IMR-90 (cell line): ENCODE measurements around the gene TMEM63C. TPM values are rescaled to one million over a fixed set of nuclear protein-coding genes. Genes with fewer than 3 reads are reported as not detected.

Experiments used
- ATAC-seq: fragments of 200-7000 bp; cut with Tn5 transposase; 2 replicates; pipeline ENCODE4 v1.9.1; 2020; ENCODE audit warnings: low read depth, mild to moderate bottlenecking, moderate library complexity
- BruUV-seq: library from RNA; stranded (reverse); fragments of 400-500 nt; replicated peaks from 2 replicates; lab custom pipeline; 2021; lab: Mats Ljungman, UMichigan
- CTCF ChIA-PET: fragments of 300-600 bp; formaldehyde crosslinking; extraction: SDS; loops from one replicate; lab custom pipeline; 2021; ENCODE audit warnings: antibody characterized with exemption; lab: Yijun Ruan, JAX
- POLR2A ChIA-PET: fragments of 300-600 bp; sonication (Branson Sonifier 250); formaldehyde crosslinking; loops from one replicate; lab custom pipeline; 2022; ENCODE audit warnings: antibody characterized with exemption; ENCODE audit not compliant: unreplicated experiment; lab: Charles Lee
- DNase-seq: peaks from one replicate; pipeline ENCODE4 v3.0.0; 2013
- H2AFZ ChIP-seq: replicated peaks from 2 replicates; pipeline ENCODE3; 2013; ENCODE audit warnings: low read length, mild to moderate bottlenecking; ENCODE audit not compliant: poor library complexity
- H2AK5ac ChIP-seq: 2 replicates; pipeline ENCODE4 v1.6.1; 2013; ENCODE audit warnings: low read depth, low read length, inconsistent platforms
- H2AK9ac ChIP-seq: replicated peaks from 2 replicates; pipeline ENCODE3; 2013; ENCODE audit warnings: mild to moderate bottlenecking, low read depth, low read length, moderate library complexity; ENCODE audit not compliant: poor library complexity
- H2BK120ac ChIP-seq: 2 replicates; pipeline ENCODE4 v1.6.1; 2013; ENCODE audit warnings: low read depth, low read length, inconsistent platforms
- H2BK15ac ChIP-seq: 3 replicates; pipeline ENCODE4 v1.6.1; 2013; ENCODE audit warnings: low read depth, low read length, inconsistent platforms
- H2BK20ac ChIP-seq: 2 replicates; pipeline ENCODE4 v1.6.1; 2013; ENCODE audit warnings: low read depth, mild to moderate bottlenecking, inconsistent platforms, low read length, moderate library complexity
- H2BK5ac ChIP-seq: 2 replicates; pipeline ENCODE4 v1.6.1; 2013; ENCODE audit warnings: mild to moderate bottlenecking, low read depth, low read length, inconsistent platforms; ENCODE audit not compliant: poor library complexity, severe bottlenecking
- H3K14ac ChIP-seq: replicated peaks from 2 replicates; pipeline ENCODE4 v1.6.1; 2013; ENCODE audit warnings: low read depth, low read length, inconsistent platforms
- H3K18ac ChIP-seq: 2 replicates; pipeline ENCODE4 v1.6.1; 2013; ENCODE audit warnings: low read depth, low read length, control low read depth
- H3K23ac ChIP-seq: 2 replicates; pipeline ENCODE4 v1.6.1; 2013; ENCODE audit warnings: low read depth, low read length, inconsistent platforms
- H3K27ac ChIP-seq: 2 replicates; pipeline ENCODE4 v1.5.1; 2013; ENCODE audit warnings: mild to moderate bottlenecking, control low read depth, low read length; ENCODE audit not compliant: insufficient read depth
- H3K27me3 ChIP-seq: 2 replicates; pipeline ENCODE4 v1.6.1; 2013; ENCODE audit warnings: low read length; ENCODE audit not compliant: control insufficient read depth, insufficient read depth
- H3K36me3 ChIP-seq: 2 replicates; pipeline ENCODE4 v1.6.1; 2013; ENCODE audit warnings: low read length, mixed read lengths; ENCODE audit not compliant: control insufficient read depth, insufficient read depth
- H3K4ac ChIP-seq: 2 replicates; pipeline ENCODE4 v1.6.1; 2013; ENCODE audit warnings: low read depth, low read length, inconsistent platforms
- H3K4me1 ChIP-seq: 2 replicates; pipeline ENCODE4 v1.6.1; 2013; ENCODE audit warnings: low read length, mixed read lengths; ENCODE audit not compliant: control insufficient read depth, insufficient read depth
- H3K4me2 ChIP-seq: 2 replicates; pipeline ENCODE4 v1.6.1; 2013; ENCODE audit warnings: low read depth, mild to moderate bottlenecking, control low read depth, low read length, moderate library complexity
- H3K4me3 ChIP-seq: 2 replicates; pipeline ENCODE4 v1.5.1; 2013; ENCODE audit warnings: low read depth, mild to moderate bottlenecking, control low read depth, low read length, moderate library complexity; ENCODE audit not compliant: insufficient read depth
- H3K56ac ChIP-seq: 2 replicates; pipeline ENCODE4 v1.6.1; 2013; ENCODE audit warnings: low read length, inconsistent platforms; ENCODE audit not compliant: insufficient read depth; ENCODE audit errors: extremely low read depth
- H3K79me1 ChIP-seq, 2 experiments: 2 replicates each; pipeline ENCODE4 v1.6.1; 2013; ENCODE audit warnings: low read length in 2 of 2, inconsistent platforms in 1 of 2, low read depth in 1 of 2
- H3K9ac ChIP-seq: 2 replicates; pipeline ENCODE4 v1.6.1; 2013; ENCODE audit warnings: low read depth, low read length, control low read depth
- H3K9me1 ChIP-seq: 2 replicates; pipeline ENCODE4 v1.6.1; 2013; ENCODE audit warnings: low read length, inconsistent platforms; ENCODE audit not compliant: insufficient read depth
- H3K9me3 ChIP-seq: 2 replicates; pipeline ENCODE4 v1.6.1; 2013; ENCODE audit warnings: low read length; ENCODE audit not compliant: control insufficient read depth, insufficient read depth
- H4K20me1 ChIP-seq: 2 replicates; pipeline ENCODE4 v1.6.1; 2013; ENCODE audit warnings: low read length, inconsistent platforms; ENCODE audit not compliant: insufficient read depth
- H4K5ac ChIP-seq: 2 replicates; pipeline ENCODE4 v1.6.1; 2013; ENCODE audit warnings: mild to moderate bottlenecking, low read depth, low read length, control low read depth
- H4K8ac ChIP-seq, 2 experiments: 2 replicates each; pipeline ENCODE4 v1.6.1; 2013; ENCODE audit warnings: low read depth in 2 of 2, low read length in 2 of 2, control low read depth in 1 of 2, inconsistent platforms in 1 of 2
- H4K91ac ChIP-seq: 2 replicates; pipeline ENCODE4 v1.6.1; 2013; ENCODE audit warnings: low read depth, low read length, inconsistent platforms; ENCODE audit not compliant: insufficient read depth
- WGBS, 2 experiments: methylation state at CpG; one replicate each; pipeline versions ENCODE4 v1.1.5 to v1.1.7; 2013; ENCODE audit warnings: missing lambda C conversion rate in 2 of 2; ENCODE audit not compliant: insufficient read length in 1 of 2; ENCODE audit errors: extremely low coverage in 2 of 2; 5-methylcytosine and 5-hydroxymethylcytosine counted together
- dilution Hi-C: fragments of 300-500 bp; cut with HindIII; formaldehyde crosslinking; loops from one replicate; pipeline ENCODE4 v1.14.3; 2018; ENCODE audit warnings: low sequenced_read_pairs; ENCODE audit not compliant: unreplicated experiment
- in situ Hi-C: fragments of 300-500 bp; cut with MboI; formaldehyde crosslinking; loops from 3 replicates; pipeline ENCODE4 v1.14.3; 2019; ENCODE audit warnings: low sequenced_read_pairs, inconsistent platforms, mixed read lengths
- intact Hi-C: fragments of 100-400 bp; cut with micrococcal nuclease; formaldehyde crosslinking; loops from 2 replicates; pipeline ENCODE4 v1.10.0; 2022
- polyA plus RNA-seq, 3 experiments: library from polyadenylated mRNA; depleted of rRNA; stranded (reverse); fragments of >200 nt; gene quantifications; 2 replicates each; pipeline ENCODE4 v1.2.3, GENCODE V29; 2012; ENCODE audit warnings: low replicate concordance in 1 of 3
- total RNA-seq: library from RNA; depleted of rRNA; stranded (reverse); fragments of >200 nt; gene quantifications from 2 replicates; pipeline ENCODE4 v1.2.3, GENCODE V29; 2012
- TF ChIP-seq, protein P1 (sequence below): fragments of 150-350 bp; IDR thresholded peaks from 2 replicates; pipeline ENCODE4 v1.6.1; 2016; ENCODE audit warnings: low read depth, mild to moderate bottlenecking, low read length, moderate library complexity, borderline replicate concordance

TMEM63C gene
- total and polyA plus RNA-seq, 2 of the 4 experiments (the other 2 are of a cell fraction) = under 0.01 TPM; not detected in 1

DNA sequence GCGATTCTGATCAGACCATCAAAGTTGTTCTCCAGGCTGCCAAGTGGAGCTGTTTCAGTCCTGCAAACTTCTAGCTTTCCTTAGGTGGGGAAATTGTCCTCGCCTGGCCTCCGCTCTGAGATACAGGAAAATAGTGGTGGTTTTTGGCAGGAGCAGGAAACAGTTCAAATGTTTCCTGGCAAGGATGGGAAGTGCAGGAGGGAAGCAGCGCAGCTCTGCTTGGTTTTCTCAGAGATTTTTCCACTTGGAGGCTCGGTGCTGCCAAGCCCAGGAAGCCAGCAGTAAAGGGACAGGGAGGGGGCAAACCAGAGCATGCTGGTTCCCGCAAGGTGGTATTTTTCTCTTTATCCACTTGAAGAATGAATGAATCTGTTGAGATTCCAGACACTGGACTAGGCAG, 17.0 kb downstream of the TMEM63C start:
- H3K9me3 ChIP-seq = no peaks in the 10 kb centered on the region
- ChIA-PET CTCF (no interaction called here), POLR2A (no interaction called here)
- TF ChIP-seq, protein P1, sequence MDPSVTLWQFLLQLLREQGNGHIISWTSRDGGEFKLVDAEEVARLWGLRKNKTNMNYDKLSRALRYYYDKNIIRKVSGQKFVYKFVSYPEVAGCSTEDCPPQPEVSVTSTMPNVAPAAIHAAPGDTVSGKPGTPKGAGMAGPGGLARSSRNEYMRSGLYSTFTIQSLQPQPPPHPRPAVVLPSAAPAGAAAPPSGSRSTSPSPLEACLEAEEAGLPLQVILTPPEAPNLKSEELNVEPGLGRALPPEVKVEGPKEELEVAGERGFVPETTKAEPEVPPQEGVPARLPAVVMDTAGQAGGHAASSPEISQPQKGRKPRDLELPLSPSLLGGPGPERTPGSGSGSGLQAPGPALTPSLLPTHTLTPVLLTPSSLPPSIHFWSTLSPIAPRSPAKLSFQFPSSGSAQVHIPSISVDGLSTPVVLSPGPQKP = no peak
- H2BK20ac ChIP-seq = no peak overlapping the region
- H3K36me3 ChIP-seq = no peaks in the 10 kb centered on the region
- 87% methylated on average over 2 of the region's 6 CpGs; no CpG with 5 or more reads in 1 of the 2 experiments for whole genome bisulfite sequencing, 2 experiments
- H3K79me1 ChIP-seq = no peaks in the 10 kb centered on the region
- ATAC-seq (no peak), DNase-seq (no peak)
- H2BK15ac ChIP-seq = no peak overlapping the region
- in situ Hi-C loops = no loop called here
- no peak overlapping the region for H3K56ac ChIP-seq
- H3K4me2 ChIP-seq = no peak overlapping the region
- peaks cover 11% of the 10 kb centered on the region for H3K27me3 ChIP-seq
- no peak overlapping the region for H4K8ac ChIP-seq
- H3K4me1 ChIP-seq = no peaks in the 10 kb centered on the region
- BruUV-seq = no TSS peak
- H3K18ac ChIP-seq = no peak overlapping the region
- no peak overlapping the region for H3K27ac ChIP-seq
- no peak overlapping the region for H2AFZ ChIP-seq
- H2AK5ac ChIP-seq = no peak overlapping the region
- no peak overlapping the region for H2AK9ac ChIP-seq
- no peak overlapping the region for H3K23ac ChIP-seq
- H4K5ac ChIP-seq = no peak overlapping the region
- H2BK5ac ChIP-seq = no peak overlapping the region
- dilution Hi-C loops = no loop called here
- no peak overlapping the region for H3K14ac ChIP-seq
- H3K4ac ChIP-seq = no peak overlapping the region
- no peak overlapping the region for H3K9ac ChIP-seq
- H4K20me1 ChIP-seq = no peaks in the 10 kb centered on the region
- intact Hi-C loops = no loop called here
- no peak overlapping the region for H4K91ac ChIP-seq
- H3K4me3 ChIP-seq = no peak overlapping the region
- H3K9me1 ChIP-seq = no peaks in the 10 kb centered on the region
- H2BK120ac ChIP-seq = no peak overlapping the region
